Spleen (tissue), 11 donors: ENCODE results near the gene PGM5. TPM values are rescaled to one million over a fixed set of nuclear protein-coding genes. Genes with fewer than 3 reads are reported as not detected.

Experiments used
- DNase-seq: peaks from one replicate; pipeline ENCODE4 v3.0.0-alpha.2; 2020
- H3K27ac ChIP-seq, 8 donors: fragments of 200-600 bp; sonication (generic) in 7 of 8; 1 replicate in 4 of 8; 2 replicates in 4 of 8; pipeline versions ENCODE4 v1.5.0 to v1.8.0; 2016 to 2021; ENCODE audit warnings: inconsistent platforms in 4 of 8, mild to moderate bottlenecking in 4 of 8, moderate library complexity in 1 of 8
- H3K27me3 ChIP-seq, 7 donors: fragments of 200-600 bp; sonication (generic) in 6 of 7; replicated peaks in 1 of 7; 1 replicate in 4 of 7; 2 replicates in 3 of 7; pipeline versions ENCODE4 v1.5.0 to v1.8.0; 2016 to 2021; ENCODE audit warnings: inconsistent platforms in 3 of 7, mild to moderate bottlenecking in 1 of 7
- H3K36me3 ChIP-seq, 6 donors: fragments of 200-600 bp; sonication (generic) in 5 of 6; 1 replicate in 4 of 6; 2 replicates in 2 of 6; pipeline versions ENCODE4 v1.5.0 to v1.8.0; 2016 to 2021; ENCODE audit warnings: inconsistent platforms in 2 of 6
- H3K4me1 ChIP-seq, 6 donors: fragments of 200-600 bp; sonication (generic) in 5 of 6; 1 replicate in 3 of 6; 2 replicates in 3 of 6; pipeline versions ENCODE4 v1.5.0 to v1.8.0; 2016 to 2021; ENCODE audit warnings: inconsistent platforms in 3 of 6
- H3K4me3 ChIP-seq, 8 donors: fragments of 200-600 bp; sonication (generic) in 7 of 8; 1 replicate in 4 of 8; 2 replicates in 4 of 8; pipeline versions ENCODE4 v1.5.0 to v1.8.0; 2016 to 2021; ENCODE audit warnings: inconsistent platforms in 4 of 8, mild to moderate bottlenecking in 4 of 8, moderate library complexity in 2 of 8
- H3K9me3 ChIP-seq, 8 donors: fragments of 200-600 bp; sonication (generic) in 7 of 8; 1 replicate in 4 of 8; 2 replicates in 4 of 8; pipeline versions ENCODE4 v1.5.0 to v1.8.0; 2016 to 2021; ENCODE audit warnings: inconsistent platforms in 4 of 8
- CTCF ChIP-seq, 11 experiments: fragments of 200-600 bp in 7 of 11; fragments of 450-650 bp in 4 of 11; sonication (generic) in 4 of 11; IDR thresholded peaks in 8 of 11; conservative IDR thresholded peaks in 3 of 11; 1 replicate in 7 of 11; 2 replicates in 4 of 11; pipeline versions ENCODE4 v1.4.0 to v1.8.0; 2016 to 2021; ENCODE audit warnings: antibody characterized with exemption in 11 of 11, inconsistent platforms in 4 of 11, mild to moderate bottlenecking in 1 of 11
- POLR2A ChIP-seq, 3 donors: fragments of 450-650 bp; IDR thresholded peaks; one replicate each; pipeline ENCODE4 v1.5.1; 2017; ENCODE audit warnings: antibody characterized with exemption in 3 of 3, mild to moderate bottlenecking in 1 of 3
- POLR2AphosphoS5 ChIP-seq, 3 donors: sonication (generic); formaldehyde crosslinking; IDR thresholded peaks; one replicate each; pipeline ENCODE4 v1.5.1; 2017; ENCODE audit warnings: antibody characterized with exemption in 3 of 3
- WGBS, 5 donors: extraction: QIAGEN DNeasy Blood & Tissue Kit in 3 of 5; methylation state at CpG; one replicate each; pipeline versions ENCODE4 v1.1.5 to v1.1.7; 2013 to 2018; 5-methylcytosine and 5-hydroxymethylcytosine counted together
- intact Hi-C: fragments of 100-400 bp; cut with DNase I; formaldehyde crosslinking; loops from one replicate; pipeline ENCODE4 v1.15.0; 2023; ENCODE audit warnings: low total_unique reads
- polyA plus RNA-seq, 3 donors: library from polyadenylated mRNA; stranded (reverse); fragments of 200-250 nt; gene quantifications; one replicate each; pipeline ENCODE4 v1.2.1, GENCODE V29; 2013
- total RNA-seq, 7 donors: library from RNA; depleted of rRNA in 3 of 7; stranded (reverse); fragments of >200 nt in 3 of 7; fragmentation: NEBNext Ultra II Directional in 4 of 7; extraction: Animal tissue kit (Norgen Biotek cat#: 25700) in 4 of 7; gene quantifications; one replicate each; pipeline versions ENCODE4 v1.1.0 to v1.2.1, GENCODE V29; 2016 to 2021
- donor health status: healthy with polysubstance abuse.
- donor health status: DM: no; HTN: no; CAD: no; lungs with moderate emphysema.
- donor health status: DM: no; HTN: no; CAD: no.
- donor health status: Bipolar disorder and iron deficiency.
- donor health status: healthy.
- donor health status: DM: no; HTN: no; CAD: no.
- donor health status: DM: yes; HTN: yes; CAD: no.

The PGM5 gene
- total and polyA plus RNA-seq, 10 donors = 3.2 to 26.1 (median 14.4) TPM

GRCh38 chr9:68505681-68506409 lies 149.4 kb downstream of the PGM5 start:
- intact Hi-C loops = no loop called here
- whole genome bisulfite sequencing, 5 donors = 56 to 60% (median 58%) methylated on average over 4 of the region's 4 CpGs
- DNase-seq = no peak

GRCh38 chr9:68506551-68506950 lies 150.1 kb downstream of the PGM5 start:
- Histone ChIP-seq H3K27ac (peak overlapping the region in 6 of 8 donors; percentile 5 to 63 (median 36)), H3K36me3 (no peaks in the 10 kb centered on the region), H3K4me3 (peak overlapping the region in 1 of 8 donors; percentile 30), H3K9me3 (no peaks in the 10 kb centered on the region), H3K4me1 (peaks cover 0 to 23% (median 12%) of the 10 kb centered on the region in 6 donors), H3K27me3 (no peaks in the 10 kb centered on the region)
- TF ChIP-seq POLR2AphosphoS5 (IDR thresholded peaks at IDR 0.05) (no peak), POLR2A (IDR thresholded peaks at IDR 0.05) (no peak), CTCF (IDR thresholded peaks at IDR 0.05 in 8 of 11, conservative IDR thresholded peaks at IDR 0.05 in 3 of 11) (no peak)
- intact Hi-C loops = no loop called here
- DNase-seq = no peak
- WGBS, 5 donors = 93 to 98% (median 96%) methylated on average over 1 of the region's 1 CpG

More at GRCh38 chr9:68505681-68506409, 149.4 kb downstream of the PGM5 start:
- Histone ChIP-seq H3K4me3 (peak overlapping the region in 1 of 8 donors; percentile 30), H3K27me3 (no peaks in the 10 kb centered on the region), H3K27ac (peak overlapping the region in 6 of 8 donors; percentile 5 to 63 (median 36)), H3K4me1 (peaks cover 0 to 23% (median 12%) of the 10 kb centered on the region in 6 donors), H3K36me3 (no peaks in the 10 kb centered on the region), H3K9me3 (no peaks in the 10 kb centered on the region)
- TF ChIP-seq POLR2AphosphoS5 (IDR thresholded peaks at IDR 0.05) (no peak), POLR2A (IDR thresholded peaks at IDR 0.05) (no peak), CTCF (IDR thresholded peaks at IDR 0.05 in 8 of 11, conservative IDR thresholded peaks at IDR 0.05 in 3 of 11) (no peak)

- Histone ChIP-seq H3K27me3 (no peaks in the 10 kb centered on the region), H3K27ac (peak overlapping the region in 1 of 8 donors; percentile 63), H3K4me1 (peaks cover 0 to 23% (median 12%) of the 10 kb centered on the region in 6 donors), H3K36me3 (no peaks in the 10 kb centered on the region), H3K9me3 (no peaks in the 10 kb centered on the region), H3K4me3 (no peak overlapping the region)
- no peak for DNase-seq
- 54 to 69% (median 60%) methylated on average over 7 of the region's 7 CpGs for WGBS, 5 donors
- intact Hi-C loops = no loop called here
- TF ChIP-seq POLR2A (IDR thresholded peaks at IDR 0.05) (no peak), CTCF (IDR thresholded peaks at IDR 0.05 in 8 of 11, conservative IDR thresholded peaks at IDR 0.05 in 3 of 11) (peak; percentile 34 to 69 (median 58))
Observed at GRCh38 chr9:68507130-68507805, 150.9 kb downstream of the PGM5 start.

- Histone ChIP-seq H3K27me3 (no peaks in the 10 kb centered on the region), H3K36me3 (no peaks in the 10 kb centered on the region), H3K9me3 (no peaks in the 10 kb centered on the region), H3K4me3 (no peak overlapping the region), H3K27ac (no peak overlapping the region), H3K4me1 (peaks cover 0 to 23% (median 12%) of the 10 kb centered on the region in 6 donors)
- intact Hi-C loops = no loop called here
- TF ChIP-seq POLR2A (IDR thresholded peaks at IDR 0.05) = no peak
- TF ChIP-seq CTCF (IDR thresholded peaks at IDR 0.05 in 8 of 11, conservative IDR thresholded peaks at IDR 0.05 in 3 of 11) = peak in 2 of 11 experiments; percentile 12 to 16
- TF ChIP-seq POLR2AphosphoS5 (IDR thresholded peaks at IDR 0.05) = no peak
- WGBS, 5 donors = 74 to 85% (median 77%) methylated on average over 2 of the region's 2 CpGs
- no peak for DNase-seq
Observed at GRCh38 chr9:68507806-68508145, 151.4 kb downstream of the PGM5 start.
